HepG2 (cell line): ENCODE measurements around the gene SGF29. TPM values are rescaled to one million over a fixed set of nuclear protein-coding genes. Genes with fewer than 3 reads are reported as not detected.
A peak's percentile ranks its signal among the peaks of the same experiment; 100 is the strongest.

ENCODE experiments used
- ATAC-seq: fragments of 200-7000 bp; cut with Tn5 transposase; 3 replicates; pipeline ENCODE4 v1.9.1; 2020; ENCODE audit warnings: mild to moderate bottlenecking, moderate library complexity
- BruUV-seq: library from RNA; stranded (reverse); fragments of 400-500 nt; replicated peaks from 2 replicates; lab custom pipeline; 2021; lab: Mats Ljungman, UMichigan
- CTCF ChIA-PET: fragments of 300-600 bp; formaldehyde crosslinking; extraction: SDS; loops from one replicate; lab custom pipeline; 2021; ENCODE audit warnings: low total read pairs, inconsistent platforms, low intra/inter-chr PET ratio; lab: Yijun Ruan, JAX
- POLR2A ChIA-PET: fragments of 350-600 bp; sonication (Branson Sonifier 250); formaldehyde crosslinking; loops from one replicate; lab custom pipeline; 2020; ENCODE audit warnings: antibody characterized with exemption, inconsistent platforms; lab: Yijun Ruan, JAX
- DNase-seq: peaks from one replicate; pipeline ENCODE4 v3.0.0-alpha.2; 2015; ENCODE audit warnings: low spot score
- FAIRE-seq: peaks from 3 replicates; lab custom pipeline; 2011; peaks lifted over from hg19 to GRCh38; lab: Jason Lieb, UNC
- H2AFZ ChIP-seq: one replicate; pipeline ENCODE4 v1.6.1; 2011; ENCODE audit warnings: low read length, inconsistent platforms
- H3K27ac ChIP-seq: fragments of 300-600 bp; 3 replicates; pipeline ENCODE4 v1.8.0; 2011; ENCODE audit warnings: mixed run types, mild to moderate bottlenecking, mixed read lengths, low read length, inconsistent platforms; ENCODE audit not compliant: insufficient read depth; ENCODE audit errors: extremely low read length
- H3K27me3 ChIP-seq, 2 experiments: fragments of 200-600 bp in 1 of 2; 2 replicates in 1 of 2; 3 replicates in 1 of 2; pipeline versions ENCODE4 v1.6.0 to v1.8.0; 2011; ENCODE audit warnings: low read length in 2 of 2, mild to moderate bottlenecking in 2 of 2, moderate library complexity in 2 of 2, inconsistent platforms in 1 of 2; ENCODE audit not compliant: insufficient read depth in 2 of 2, control insufficient read depth in 1 of 2
- H3K36me3 ChIP-seq, 2 experiments: fragments of 200-600 bp in 1 of 2; replicated peaks in 1 of 2; 2 replicates in 1 of 2; 3 replicates in 1 of 2; pipeline versions ENCODE4 v1.5.1 to v1.8.0; 2011; ENCODE audit warnings: low read length in 2 of 2, inconsistent platforms in 1 of 2; ENCODE audit not compliant: insufficient read depth in 2 of 2, control insufficient read depth in 1 of 2
- H3K4me1 ChIP-seq: 2 replicates; pipeline ENCODE4 v1.5.1; 2012; ENCODE audit warnings: low read length, inconsistent platforms; ENCODE audit not compliant: insufficient read depth
- H3K4me2 ChIP-seq: 2 replicates; pipeline ENCODE4 v1.6.0; 2011; ENCODE audit warnings: low read depth, low read length, inconsistent platforms
- H3K4me3 ChIP-seq, 3 experiments: fragments of 200-600 bp in 1 of 3; sonication (generic), shearing (Covaris generic) in 1 of 3; replicated peaks in 1 of 3; 2 replicates each; pipeline ENCODE4 v1.5.1; 2011 to 2016; ENCODE audit warnings: low read length in 3 of 3, inconsistent platforms in 2 of 3, low read depth in 2 of 3, mild to moderate bottlenecking in 2 of 3, control low read depth in 1 of 3, mixed read lengths in 1 of 3; ENCODE audit not compliant: insufficient read depth in 1 of 3
- H3K79me2 ChIP-seq: one replicate; pipeline ENCODE4 v1.6.1; 2011; ENCODE audit warnings: low read length, inconsistent platforms; ENCODE audit not compliant: insufficient read depth
- H3K9ac ChIP-seq: 2 replicates; pipeline ENCODE4 v1.6.0; 2011; ENCODE audit warnings: mild to moderate bottlenecking, low read depth, low read length, inconsistent platforms; ENCODE audit not compliant: insufficient read depth
- H3K9me3 ChIP-seq: 2 replicates; pipeline ENCODE4 v1.5.1; 2012; ENCODE audit warnings: mild to moderate bottlenecking, low read length
- H4K20me1 ChIP-seq: 2 replicates; pipeline ENCODE4 v1.6.0; 2011; ENCODE audit warnings: inconsistent platforms, mild to moderate bottlenecking, low read length, moderate library complexity; ENCODE audit not compliant: insufficient read depth
- PRPF4 ChIP-seq: fragments of 200-400 bp; formaldehyde crosslinking; IDR thresholded peaks from 2 replicates; pipeline ENCODE4 v1.6.1; 2016; ENCODE audit warnings: low read length, low read depth; ENCODE audit not compliant: poor library complexity, severe bottlenecking
- SCMH1 ChIP-seq: sonication (generic); formaldehyde crosslinking; IDR thresholded peaks from 2 replicates; pipeline ENCODE4 v1.9.0; 2021; ENCODE audit warnings: missing genetic modification reagents, mild to moderate bottlenecking, borderline replicate concordance
- SIX4 ChIP-seq: sonication (generic); formaldehyde crosslinking; IDR thresholded peaks from 2 replicates; pipeline ENCODE4 v1.4.0; 2020; ENCODE audit warnings: missing genetic modification reagents
- ZNF501 ChIP-seq: sonication (generic); formaldehyde crosslinking; IDR thresholded peaks from 2 replicates; pipeline ENCODE4 v1.5.1; 2020; ENCODE audit warnings: mild to moderate bottlenecking, moderate library complexity, missing genetic modification reagents
- whole genome bisulfite sequencing: methylation state at CpG from one replicate; pipeline ENCODE4 v1.1.6; 2017; ENCODE audit warnings: low lambda C conversion rate; 5-methylcytosine and 5-hydroxymethylcytosine counted together
- in situ Hi-C: cut with HindIII; loops from 2 replicates; pipeline ENCODE4 v1.10.0; 2017; ENCODE audit warnings: low pct_unique_long_range_greater_than_20kb; ENCODE audit not compliant: extremely low pct_ligation_motif_present
- intact Hi-C: fragments of 100-400 bp; cut with micrococcal nuclease; formaldehyde crosslinking; loops from one replicate; pipeline ENCODE4 v1.10.0; 2022; ENCODE audit not compliant: unreplicated experiment
- polyA plus RNA-seq, 8 experiments: library from polyadenylated mRNA; depleted of rRNA in 3 of 8; stranded (reverse) in 7 of 8; unstranded in 1 of 8; fragments of >200 nt; fragmentation: Illumina TruSeq in 4 of 8; extraction: Trizol in 4 of 8; gene quantifications; 2 replicates each; pipeline versions ENCODE4 v1.2.1 to v1.2.3, GENCODE V29; 2011 to 2016; ENCODE audit warnings: low read depth in 4 of 8, missing spikeins in 1 of 8, mixed read lengths in 1 of 8; ENCODE audit not compliant: insufficient read depth in 1 of 8
- total RNA-seq, 5 experiments: library from RNA; depleted of rRNA; stranded (reverse); fragments of >200 nt; fragmentation: Illumina TruSeq; extraction: Trizol; gene quantifications; 2 replicates each; pipeline ENCODE4 v1.2.3, GENCODE V29; 2016; ENCODE audit warnings: low read depth in 1 of 5
- TF ChIP-seq, protein P1 (sequence below): sonication (generic); formaldehyde crosslinking; IDR thresholded peaks from 2 replicates; pipeline ENCODE4 v1.8.1; 2023; ENCODE audit warnings: missing genetic modification reagents, inconsistent platforms, borderline replicate concordance
- TF ChIP-seq, protein P2 (sequence below): sonication (generic); formaldehyde crosslinking; IDR thresholded peaks from 2 replicates; pipeline ENCODE4 v1.5.0; 2020; ENCODE audit warnings: missing genetic modification reagents
- TF ChIP-seq, protein P3 (sequence below): sonication (generic); formaldehyde crosslinking; IDR thresholded peaks from 2 replicates; pipeline ENCODE4 v1.4.0; 2020; ENCODE audit warnings: mild to moderate bottlenecking, missing genetic modification reagents

The SGF29 gene
- total and polyA plus RNA-seq, 2 of the 13 experiments (the other 11 are each of a cell fraction or from before 2014, with no cell fraction given) = 5.0 to 29.4 TPM

DNA sequence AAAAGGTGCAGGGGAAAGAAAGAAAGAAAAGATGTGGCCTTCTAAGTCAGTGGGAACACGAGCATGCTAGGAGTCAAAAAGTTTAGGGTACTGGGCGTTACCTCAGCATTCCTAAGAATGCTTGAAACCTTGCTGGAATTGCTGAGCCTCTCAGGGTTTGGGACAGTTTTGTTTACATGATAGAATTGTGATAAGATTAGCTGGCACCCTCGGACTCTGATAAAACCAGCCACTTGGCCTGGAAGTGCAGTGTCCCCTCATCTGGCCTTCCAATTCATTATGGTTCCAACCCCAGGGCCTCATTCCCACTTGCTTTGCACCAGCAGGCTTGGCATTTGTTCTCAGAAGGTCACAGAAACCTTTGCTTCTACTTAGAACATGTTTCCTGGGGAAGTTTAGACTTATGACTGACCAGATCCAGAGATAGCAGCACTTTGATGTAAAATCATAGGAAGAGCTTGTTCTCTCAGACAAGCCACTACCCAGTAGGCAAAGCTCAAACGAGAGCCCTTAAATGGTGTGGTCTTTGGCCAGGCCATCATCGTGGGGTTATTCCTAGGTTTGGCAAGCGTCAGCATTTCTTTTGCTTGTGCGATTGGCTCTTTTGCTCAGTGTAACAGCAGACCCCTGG lies 8.0 kb downstream of the SGF29 start:
- Histone ChIP-seq H2AFZ (no peak overlapping the region), H3K27me3 (no peaks in the 10 kb centered on the region), H3K9me3 (peaks cover 1% of the 10 kb centered on the region; the same call in 1 of the 2 replicates), H3K4me3 (no peak overlapping the region), H3K36me3 (peaks cover 4 to 12% of the 10 kb centered on the region in 2 experiments; a peak in 4 of 5 replicates), H3K4me2 (no peak overlapping the region), H3K79me2 (no peaks in the 10 kb centered on the region), H3K27ac (peak overlapping the region; percentile 5), H4K20me1 (no peaks in the 10 kb centered on the region), H3K9ac (no peak overlapping the region), H3K4me1 (peaks cover 13% of the 10 kb centered on the region)
- DNase-seq = no peak
- FAIRE-seq = no peak
- ChIA-PET CTCF (no interaction called here), POLR2A (no interaction called here)
- intact Hi-C loops = no loop called here
- no peak for ATAC-seq
- TF ChIP-seq, protein P1, sequence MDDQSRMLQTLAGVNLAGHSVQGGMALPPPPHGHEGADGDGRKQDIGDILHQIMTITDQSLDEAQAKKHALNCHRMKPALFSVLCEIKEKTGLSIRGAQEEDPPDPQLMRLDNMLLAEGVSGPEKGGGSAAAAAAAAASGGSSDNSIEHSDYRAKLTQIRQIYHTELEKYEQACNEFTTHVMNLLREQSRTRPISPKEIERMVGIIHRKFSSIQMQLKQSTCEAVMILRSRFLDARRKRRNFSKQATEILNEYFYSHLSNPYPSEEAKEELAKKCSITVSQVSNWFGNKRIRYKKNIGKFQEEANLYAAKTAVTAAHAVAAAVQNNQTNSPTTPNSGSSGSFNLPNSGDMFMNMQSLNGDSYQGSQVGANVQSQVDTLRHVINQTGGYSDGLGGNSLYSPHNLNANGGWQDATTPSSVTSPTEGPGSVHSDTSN = no peak
- TF ChIP-seq, protein P2, sequence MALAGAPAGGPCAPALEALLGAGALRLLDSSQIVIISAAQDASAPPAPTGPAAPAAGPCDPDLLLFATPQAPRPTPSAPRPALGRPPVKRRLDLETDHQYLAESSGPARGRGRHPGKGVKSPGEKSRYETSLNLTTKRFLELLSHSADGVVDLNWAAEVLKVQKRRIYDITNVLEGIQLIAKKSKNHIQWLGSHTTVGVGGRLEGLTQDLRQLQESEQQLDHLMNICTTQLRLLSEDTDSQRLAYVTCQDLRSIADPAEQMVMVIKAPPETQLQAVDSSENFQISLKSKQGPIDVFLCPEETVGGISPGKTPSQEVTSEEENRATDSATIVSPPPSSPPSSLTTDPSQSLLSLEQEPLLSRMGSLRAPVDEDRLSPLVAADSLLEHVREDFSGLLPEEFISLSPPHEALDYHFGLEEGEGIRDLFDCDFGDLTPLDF (CRISPR knock-in tag) = no peak
- TF ChIP-seq, protein P3, sequence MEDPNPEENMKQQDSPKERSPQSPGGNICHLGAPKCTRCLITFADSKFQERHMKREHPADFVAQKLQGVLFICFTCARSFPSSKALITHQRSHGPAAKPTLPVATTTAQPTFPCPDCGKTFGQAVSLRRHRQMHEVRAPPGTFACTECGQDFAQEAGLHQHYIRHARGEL (CRISPR knock-in tag) = no peak
- TF ChIP-seq PRPF4 = no peak
- no peak for TF ChIP-seq SCMH1 (CRISPR knock-in tag)
- TF ChIP-seq ZNF501 = no peak
- TF ChIP-seq SIX4 (CRISPR knock-in tag) = no peak
- WGBS = 76% methylated on average over 7 of the region's 7 CpGs
- no TSS peak for BruUV-seq
- in situ Hi-C loops = no loop called here
